NCI-H345 treated with DMSO at 0.1 percent for 48 hours (cell line): ENCODE measurements around the gene SLC25A5.
"Not testable (repeated sequence)": the region's sequence is repeated elsewhere in the genome, so short reads cannot be mapped to it uniquely, and the experiment has no call there.

ENCODE experiments used
- DNase-seq: peaks from one replicate; lab custom pipeline; 2025; ENCODE audit not compliant: unreplicated experiment; lab: John Stamatoyannopoulos, UW

SLC25A5 gene

DNA sequence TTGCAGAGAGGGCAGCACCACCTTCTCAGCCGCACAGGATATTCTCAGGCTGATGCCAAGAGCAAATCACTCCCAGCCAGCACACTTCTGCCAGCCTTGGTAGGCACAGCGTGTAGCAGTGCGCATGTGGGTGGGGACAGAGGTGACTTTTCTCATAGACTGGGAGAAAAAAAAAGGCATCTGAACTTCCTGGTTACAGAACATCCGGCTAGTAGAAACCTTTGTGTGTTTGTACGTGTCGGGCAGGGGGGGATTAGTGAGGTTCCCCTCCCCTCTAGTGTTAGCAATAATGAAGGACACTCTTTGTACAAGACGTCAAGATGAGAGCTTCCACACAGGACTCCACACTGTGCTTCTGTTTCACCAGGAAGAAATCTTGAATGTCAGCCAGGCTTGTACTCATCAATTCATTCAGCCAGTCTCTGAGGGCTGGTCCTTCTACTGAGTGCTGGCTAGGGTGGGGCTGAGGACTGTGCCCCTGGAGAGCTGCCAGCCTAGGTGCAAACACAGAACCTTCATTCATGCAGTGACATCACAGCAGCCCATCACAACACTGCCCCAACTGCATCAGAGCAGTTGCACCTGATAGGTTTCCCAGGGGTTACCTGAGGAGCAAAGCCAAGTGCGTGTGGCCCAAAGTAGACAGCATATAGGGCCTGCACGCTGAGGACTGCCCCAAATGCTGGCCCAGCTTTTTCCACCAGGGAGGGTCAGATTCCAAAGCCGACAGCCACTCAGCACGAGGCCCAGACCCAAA, 34.7 kb downstream of the SLC25A5 start:
- DNase-seq: peak; percentile 91

DNA sequence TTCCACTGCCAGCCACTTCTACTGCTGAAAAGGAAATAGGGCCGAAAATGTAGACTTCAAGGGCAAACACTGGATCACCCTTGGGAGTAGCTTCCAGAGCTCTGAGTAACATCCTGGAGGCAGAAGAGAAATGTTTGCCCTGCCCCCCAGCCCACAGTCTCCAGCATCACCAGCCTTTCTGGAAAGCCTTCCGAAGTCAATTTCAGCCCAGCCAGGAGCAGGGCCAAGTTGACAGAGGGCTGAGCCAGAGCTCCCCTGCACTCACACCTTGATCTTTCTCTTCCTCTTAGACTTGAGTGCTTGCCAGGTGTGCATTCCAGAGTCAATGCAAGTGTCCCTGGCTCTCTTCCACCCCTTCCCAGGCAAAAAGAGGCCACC, 35.2 kb downstream of the SLC25A5 start:
- no peak for DNase-seq

DNA sequence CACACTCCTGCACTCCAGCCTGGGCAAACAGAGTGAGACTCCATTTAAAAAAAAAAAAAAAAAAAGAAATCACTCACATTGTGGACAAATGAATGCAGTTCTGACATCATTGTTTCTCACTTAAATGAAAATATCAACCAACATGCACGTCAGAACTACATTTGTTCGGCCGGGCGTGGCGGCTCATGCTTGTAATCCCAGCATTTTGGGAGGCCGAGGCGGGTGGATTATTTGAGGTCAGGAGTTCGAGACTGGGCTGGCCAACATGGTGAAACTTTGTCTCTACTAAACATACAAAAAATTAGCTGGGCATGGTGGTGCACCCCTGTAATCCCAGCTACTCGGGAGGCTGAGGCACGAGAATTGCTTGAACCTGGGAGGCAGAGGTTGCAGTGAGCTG, 36.9 kb downstream of the SLC25A5 start:
- not testable (repeated sequence) for DNase-seq

DNA sequence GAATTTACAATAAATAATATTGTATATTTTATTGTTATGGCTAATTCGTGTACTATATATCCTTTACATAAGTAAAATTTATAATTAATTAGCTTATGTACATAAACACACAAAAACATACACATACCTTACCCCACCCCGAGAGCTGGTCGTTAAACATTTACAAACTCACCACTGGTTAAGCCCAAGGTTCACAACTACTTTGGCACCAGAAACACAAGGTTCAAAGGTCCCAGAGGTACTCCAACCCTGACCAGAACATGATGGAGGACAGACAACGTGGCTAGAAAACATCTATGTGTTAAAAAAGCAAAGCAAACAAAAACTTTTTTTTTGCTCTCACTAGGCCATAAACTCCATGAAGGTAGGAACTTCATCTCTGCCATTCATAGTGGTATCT, 37.7 kb downstream of the SLC25A5 start:
- no peak for DNase-seq

DNA sequence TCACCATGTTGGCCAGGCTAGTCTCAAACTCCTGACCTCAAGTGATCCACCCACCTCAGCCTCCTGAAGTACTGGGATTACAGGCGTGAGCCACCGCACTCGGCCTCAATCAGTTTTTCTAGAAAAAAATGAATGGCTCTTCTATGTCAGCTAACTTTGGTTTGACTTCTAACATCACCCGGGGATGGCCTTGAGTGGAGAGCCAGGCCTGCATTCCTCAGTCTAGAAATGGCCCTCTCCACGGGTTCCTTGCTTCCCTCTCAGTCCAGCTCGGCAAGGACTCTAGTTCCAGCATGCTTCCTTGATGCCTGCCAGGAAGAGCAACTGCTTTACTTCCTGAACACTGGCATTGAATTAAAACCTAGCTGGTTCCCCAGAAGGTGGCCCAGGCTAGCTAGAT, 39.0 kb downstream of the SLC25A5 start:
- no peak for DNase-seq

DNA sequence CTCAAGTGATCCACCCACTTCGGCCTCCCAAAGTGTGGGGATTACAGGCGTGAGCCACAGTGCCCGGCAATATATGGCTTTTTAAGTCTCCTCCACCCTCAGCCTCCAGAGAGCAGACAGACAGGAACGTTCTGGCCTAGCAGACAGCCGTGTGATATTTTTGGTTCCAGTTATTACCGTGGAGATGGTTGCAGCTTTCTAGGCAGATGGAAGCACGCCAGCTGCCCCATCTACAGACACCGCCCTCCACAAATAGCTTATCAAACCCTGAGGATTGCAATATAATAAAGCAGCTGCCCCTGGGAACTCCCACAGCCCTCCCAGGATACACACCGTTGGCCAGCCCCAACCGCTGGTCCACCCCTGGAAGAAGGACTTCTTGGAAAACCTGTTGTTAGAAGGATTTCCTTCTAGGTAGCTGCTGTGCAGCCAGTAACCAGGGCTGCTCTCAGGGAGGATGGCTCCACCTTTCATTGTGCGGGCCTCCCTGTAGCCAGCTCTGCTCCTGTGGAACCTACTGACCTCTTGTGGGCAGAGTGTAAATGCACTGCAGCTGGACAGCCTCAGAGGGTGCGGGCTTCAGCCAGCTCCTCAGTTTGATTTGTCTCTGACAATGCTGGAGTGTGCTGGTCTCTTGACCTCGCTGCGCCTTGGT, 44.0 kb downstream of the SLC25A5 start:
- DNase-seq: peak; percentile 18

DNA sequence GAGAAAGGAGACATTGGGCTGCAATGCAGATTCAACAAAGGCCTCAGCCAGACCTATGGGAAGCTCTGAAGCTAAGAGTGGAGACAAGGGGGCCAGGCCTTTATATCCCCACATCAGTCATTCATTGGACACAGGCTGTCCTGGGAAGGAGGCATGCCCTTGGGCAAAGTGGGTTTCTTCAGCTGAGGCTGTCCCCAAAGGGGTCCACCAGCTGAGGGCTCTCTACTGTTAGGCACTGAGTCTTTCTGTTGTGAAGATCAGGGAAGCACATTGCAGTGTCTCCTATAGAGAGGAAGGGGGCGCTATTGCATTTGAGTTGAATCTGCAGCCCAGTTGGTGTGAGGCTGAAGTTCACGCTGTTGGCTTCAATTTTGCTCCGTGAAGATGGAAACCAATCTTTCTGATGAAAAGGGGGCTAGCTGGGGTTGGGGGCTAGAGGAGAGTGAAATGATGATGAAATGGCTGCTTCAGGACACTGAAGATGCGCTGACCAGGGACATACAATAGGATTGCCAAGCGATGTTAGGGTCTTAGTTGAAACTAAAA, 48.0 kb downstream of the SLC25A5 start:
- peak; percentile 53 for DNase-seq

DNA sequence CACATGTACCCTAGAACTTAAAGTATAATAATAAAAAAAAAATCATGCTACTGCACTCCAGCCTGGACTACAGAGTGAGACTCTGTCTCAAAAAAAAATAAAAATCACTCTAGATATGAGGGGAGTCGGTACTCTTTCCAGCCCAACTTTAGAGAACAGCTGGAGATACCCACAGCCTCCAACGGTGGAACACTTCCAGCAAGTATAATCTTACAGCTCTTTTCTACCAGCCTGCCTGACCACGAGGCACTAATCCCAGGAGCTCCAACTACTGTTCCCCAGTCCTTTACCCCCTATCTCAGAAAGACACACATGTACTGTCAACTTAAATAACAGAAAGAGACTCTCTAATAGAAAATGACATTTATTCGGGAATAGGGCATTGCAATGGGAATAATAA, 50.1 kb downstream of the SLC25A5 start:
- no peak for DNase-seq
